HepG2 (cell line): ENCODE data around the gene PPFIA2. TPM values are rescaled to one million over a fixed set of nuclear protein-coding genes. Genes with fewer than 3 reads are reported as not detected.

Experiments
- ATAC-seq: fragments of 200-7000 bp; cut with Tn5 transposase; 3 replicates; pipeline ENCODE4 v1.9.1; 2020; ENCODE audit warnings: mild to moderate bottlenecking, moderate library complexity
- BruUV-seq: library from RNA; stranded (reverse); fragments of 400-500 nt; replicated peaks from 2 replicates; lab custom pipeline; 2021; lab: Mats Ljungman, UMichigan
- CTCF ChIA-PET: fragments of 300-600 bp; formaldehyde crosslinking; extraction: SDS; loops from one replicate; lab custom pipeline; 2021; ENCODE audit warnings: low total read pairs, inconsistent platforms, low intra/inter-chr PET ratio; lab: Yijun Ruan, JAX
- POLR2A ChIA-PET: fragments of 350-600 bp; sonication (Branson Sonifier 250); formaldehyde crosslinking; loops from one replicate; lab custom pipeline; 2020; ENCODE audit warnings: antibody characterized with exemption, inconsistent platforms; lab: Yijun Ruan, JAX
- DNase-seq: peaks from one replicate; pipeline ENCODE4 v3.0.0-alpha.2; 2015; ENCODE audit warnings: low spot score
- FAIRE-seq: peaks from 3 replicates; lab custom pipeline; 2011; peaks lifted over from hg19 to GRCh38; lab: Jason Lieb, UNC
- H2AFZ ChIP-seq: one replicate; pipeline ENCODE4 v1.6.1; 2011; ENCODE audit warnings: low read length, inconsistent platforms
- H3K27ac ChIP-seq: fragments of 300-600 bp; 3 replicates; pipeline ENCODE4 v1.8.0; 2011; ENCODE audit warnings: mixed run types, mild to moderate bottlenecking, mixed read lengths, low read length, inconsistent platforms; ENCODE audit not compliant: insufficient read depth; ENCODE audit errors: extremely low read length
- H3K27me3 ChIP-seq, 2 experiments: fragments of 200-600 bp in 1 of 2; 2 replicates in 1 of 2; 3 replicates in 1 of 2; pipeline versions ENCODE4 v1.6.0 to v1.8.0; 2011; ENCODE audit warnings: low read length in 2 of 2, mild to moderate bottlenecking in 2 of 2, moderate library complexity in 2 of 2, inconsistent platforms in 1 of 2; ENCODE audit not compliant: insufficient read depth in 2 of 2, control insufficient read depth in 1 of 2
- H3K36me3 ChIP-seq, 2 experiments: fragments of 200-600 bp in 1 of 2; replicated peaks in 1 of 2; 2 replicates in 1 of 2; 3 replicates in 1 of 2; pipeline versions ENCODE4 v1.5.1 to v1.8.0; 2011; ENCODE audit warnings: low read length in 2 of 2, inconsistent platforms in 1 of 2; ENCODE audit not compliant: insufficient read depth in 2 of 2, control insufficient read depth in 1 of 2
- H3K4me1 ChIP-seq: 2 replicates; pipeline ENCODE4 v1.5.1; 2012; ENCODE audit warnings: low read length, inconsistent platforms; ENCODE audit not compliant: insufficient read depth
- H3K4me2 ChIP-seq: 2 replicates; pipeline ENCODE4 v1.6.0; 2011; ENCODE audit warnings: low read depth, low read length, inconsistent platforms
- H3K4me3 ChIP-seq, 3 experiments: fragments of 200-600 bp in 1 of 3; sonication (generic), shearing (Covaris generic) in 1 of 3; replicated peaks in 1 of 3; 2 replicates each; pipeline ENCODE4 v1.5.1; 2011 to 2016; ENCODE audit warnings: low read length in 3 of 3, inconsistent platforms in 2 of 3, low read depth in 2 of 3, mild to moderate bottlenecking in 2 of 3, control low read depth in 1 of 3, mixed read lengths in 1 of 3; ENCODE audit not compliant: insufficient read depth in 1 of 3
- H3K79me2 ChIP-seq: one replicate; pipeline ENCODE4 v1.6.1; 2011; ENCODE audit warnings: low read length, inconsistent platforms; ENCODE audit not compliant: insufficient read depth
- H3K9ac ChIP-seq: 2 replicates; pipeline ENCODE4 v1.6.0; 2011; ENCODE audit warnings: mild to moderate bottlenecking, low read depth, low read length, inconsistent platforms; ENCODE audit not compliant: insufficient read depth
- H3K9me3 ChIP-seq: 2 replicates; pipeline ENCODE4 v1.5.1; 2012; ENCODE audit warnings: mild to moderate bottlenecking, low read length
- H4K20me1 ChIP-seq: 2 replicates; pipeline ENCODE4 v1.6.0; 2011; ENCODE audit warnings: inconsistent platforms, mild to moderate bottlenecking, low read length, moderate library complexity; ENCODE audit not compliant: insufficient read depth
- ATF7 ChIP-seq, 2 experiments: fragments of 450-650 bp in 1 of 2; sonication (generic) in 1 of 2; formaldehyde crosslinking in 1 of 2; IDR thresholded peaks; 2 replicates each; pipeline versions ENCODE4 v1.4.0 to v1.6.1; 2016 to 2020; ENCODE audit warnings: antibody characterized with exemption in 1 of 2, mild to moderate bottlenecking in 1 of 2, missing genetic modification reagents in 1 of 2
- CCDC6 ChIP-seq: sonication (generic); formaldehyde crosslinking; IDR thresholded peaks from 2 replicates; pipeline ENCODE4 v1.8.1; 2022; ENCODE audit warnings: mild to moderate bottlenecking, missing genetic modification reagents, moderate library complexity
- CREB1 ChIP-seq, 2 experiments: fragments of 450-650 bp in 1 of 2; IDR thresholded peaks; 2 replicates each; pipeline ENCODE4 v1.6.1; 2016 to 2017; ENCODE audit warnings: control low read depth in 1 of 2, mild to moderate bottlenecking in 1 of 2, missing compliant biosample characterization in 1 of 2, missing genetic modification characterization in 1 of 2
- FLYWCH1 ChIP-seq: sonication (generic); formaldehyde crosslinking; IDR thresholded peaks from 2 replicates; pipeline ENCODE4 v1.8.1; 2023; ENCODE audit warnings: mild to moderate bottlenecking, missing genetic modification reagents
- GTF2F1 ChIP-seq: fragments of 150-350 bp; IDR thresholded peaks from 2 replicates; pipeline ENCODE4 v1.6.1; 2014; ENCODE audit warnings: low read length
- KLF12 ChIP-seq: sonication (generic); formaldehyde crosslinking; IDR thresholded peaks from 2 replicates; pipeline ENCODE4 v1.4.0; 2020; ENCODE audit warnings: missing genetic modification reagents, borderline replicate concordance
- NFE2L2 ChIP-seq: fragments of 150-350 bp; IDR thresholded peaks from 2 replicates; pipeline ENCODE4 v1.6.1; 2014; ENCODE audit warnings: low read length
- NPAS2 ChIP-seq: sonication (generic); formaldehyde crosslinking; IDR thresholded peaks from 2 replicates; pipeline ENCODE4 v1.8.0; 2022; ENCODE audit warnings: mild to moderate bottlenecking, missing genetic modification reagents, borderline replicate concordance
- PCBP2 ChIP-seq: fragments of 200-400 bp; formaldehyde crosslinking; optimal IDR thresholded peaks from 2 replicates; pipeline ENCODE3; 2018; ENCODE audit warnings: low read length, low read depth; ENCODE audit not compliant: poor library complexity, severe bottlenecking
- PHB2 ChIP-seq: fragments of 450-650 bp; IDR thresholded peaks from 2 replicates; pipeline ENCODE4 v1.6.1; 2018; ENCODE audit not compliant: partially characterized antibody
- PRPF4 ChIP-seq: fragments of 200-400 bp; formaldehyde crosslinking; IDR thresholded peaks from 2 replicates; pipeline ENCODE4 v1.6.1; 2016; ENCODE audit warnings: low read length, low read depth; ENCODE audit not compliant: poor library complexity, severe bottlenecking
- REPIN1 ChIP-seq: sonication (generic); formaldehyde crosslinking; IDR thresholded peaks from 2 replicates; pipeline ENCODE4 v1.8.0; 2022; ENCODE audit warnings: missing genetic modification reagents, low read depth, mild to moderate bottlenecking, borderline replicate concordance
- TARDBP ChIP-seq: sonication (generic); formaldehyde crosslinking; IDR thresholded peaks from 2 replicates; pipeline ENCODE4 v1.8.0; 2022; ENCODE audit warnings: mild to moderate bottlenecking, missing genetic modification reagents
- ZBTB8A ChIP-seq: sonication (generic); formaldehyde crosslinking; IDR thresholded peaks from 2 replicates; pipeline ENCODE4 v1.4.0; 2020; ENCODE audit warnings: mild to moderate bottlenecking, low read depth, missing genetic modification reagents, borderline replicate concordance
- ZNF317 ChIP-seq: sonication (generic); formaldehyde crosslinking; IDR thresholded peaks from 2 replicates; pipeline ENCODE4 v1.5.0; 2020; ENCODE audit warnings: mild to moderate bottlenecking, missing genetic modification reagents
- WGBS: methylation state at CpG from one replicate; pipeline ENCODE4 v1.1.6; 2017; ENCODE audit warnings: low lambda C conversion rate; 5-methylcytosine and 5-hydroxymethylcytosine counted together
- in situ Hi-C: cut with HindIII; loops from 2 replicates; pipeline ENCODE4 v1.10.0; 2017; ENCODE audit warnings: low pct_unique_long_range_greater_than_20kb; ENCODE audit not compliant: extremely low pct_ligation_motif_present
- intact Hi-C: fragments of 100-400 bp; cut with micrococcal nuclease; formaldehyde crosslinking; loops from one replicate; pipeline ENCODE4 v1.10.0; 2022; ENCODE audit not compliant: unreplicated experiment
- polyA plus RNA-seq, 8 experiments: library from polyadenylated mRNA; depleted of rRNA in 3 of 8; stranded (reverse) in 7 of 8; unstranded in 1 of 8; fragments of >200 nt; fragmentation: Illumina TruSeq in 4 of 8; extraction: Trizol in 4 of 8; gene quantifications; 2 replicates each; pipeline versions ENCODE4 v1.2.1 to v1.2.3, GENCODE V29; 2011 to 2016; ENCODE audit warnings: low read depth in 4 of 8, missing spikeins in 1 of 8, mixed read lengths in 1 of 8; ENCODE audit not compliant: insufficient read depth in 1 of 8
- total RNA-seq, 5 experiments: library from RNA; depleted of rRNA; stranded (reverse); fragments of >200 nt; fragmentation: Illumina TruSeq; extraction: Trizol; gene quantifications; 2 replicates each; pipeline ENCODE4 v1.2.3, GENCODE V29; 2016; ENCODE audit warnings: low read depth in 1 of 5
- TF ChIP-seq, protein P1 (sequence below): sonication (generic); formaldehyde crosslinking; IDR thresholded peaks from 2 replicates; pipeline ENCODE4 v1.8.1; 2023; ENCODE audit warnings: mild to moderate bottlenecking, moderate library complexity, missing genetic modification reagents
- TF ChIP-seq, protein P2 (sequence below): sonication (generic); formaldehyde crosslinking; IDR thresholded peaks from 2 replicates; pipeline ENCODE4 v1.5.0; 2020; ENCODE audit warnings: mild to moderate bottlenecking, missing genetic modification reagents
- TF ChIP-seq, protein P3 (sequence below): sonication (generic); formaldehyde crosslinking; IDR thresholded peaks from 2 replicates; pipeline ENCODE4 v1.8.1; 2023; ENCODE audit warnings: mild to moderate bottlenecking, missing genetic modification reagents, borderline replicate concordance

Gene PPFIA2
- total and polyA plus RNA-seq, 2 of the 13 experiments (the other 11 are each of a cell fraction or from before 2014, with no cell fraction given) = 0.05 TPM; not detected in 1

DNA sequence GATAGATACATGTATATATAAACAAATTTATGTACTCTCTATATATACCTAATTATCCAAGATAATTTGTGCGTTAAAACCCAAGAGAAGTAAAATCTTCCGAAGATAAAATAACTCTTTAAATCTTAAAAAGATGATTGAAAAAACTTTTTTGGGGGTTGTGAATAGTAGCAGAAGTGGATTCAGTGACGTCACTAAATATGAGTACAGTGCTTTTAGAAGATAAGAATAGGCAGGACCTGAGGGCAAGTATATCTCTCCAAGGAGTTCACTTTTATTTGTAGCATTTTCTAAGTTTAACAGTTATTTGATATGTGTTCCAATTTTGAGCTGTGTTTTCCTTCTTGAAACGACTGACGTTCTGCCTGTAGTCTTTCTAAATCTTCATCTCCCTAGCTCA, 319.8 kb downstream of the PPFIA2 start:
- 11% methylated on average over 5 of the region's 5 CpGs for WGBS
- Histone ChIP-seq H3K9me3 (no peaks in the 10 kb centered on the region), H3K27ac (no peak overlapping the region), H2AFZ (no peak overlapping the region), H3K79me2 (no peaks in the 10 kb centered on the region), H3K9ac (no peak overlapping the region), H4K20me1 (no peaks in the 10 kb centered on the region), H3K4me2 (no peak overlapping the region), H3K36me3 (no peaks in the 10 kb centered on the region), H3K4me3 (no peak overlapping the region), H3K27me3 (no peaks in the 10 kb centered on the region), H3K4me1 (no peaks in the 10 kb centered on the region)
- no peak for FAIRE-seq
- TF ChIP-seq CREB1 (IDR thresholded peaks at IDR 0.05) = peak; percentile 94
- TF ChIP-seq CREB1 (CRISPR knock-in tag; IDR thresholded peaks at IDR 0.05) = no peak
- TF ChIP-seq CCDC6 (CRISPR knock-in tag) = no peak
- no peak for TF ChIP-seq FLYWCH1 (CRISPR knock-in tag)
- TF ChIP-seq ZBTB8A = no peak
- TF ChIP-seq, protein P1, sequence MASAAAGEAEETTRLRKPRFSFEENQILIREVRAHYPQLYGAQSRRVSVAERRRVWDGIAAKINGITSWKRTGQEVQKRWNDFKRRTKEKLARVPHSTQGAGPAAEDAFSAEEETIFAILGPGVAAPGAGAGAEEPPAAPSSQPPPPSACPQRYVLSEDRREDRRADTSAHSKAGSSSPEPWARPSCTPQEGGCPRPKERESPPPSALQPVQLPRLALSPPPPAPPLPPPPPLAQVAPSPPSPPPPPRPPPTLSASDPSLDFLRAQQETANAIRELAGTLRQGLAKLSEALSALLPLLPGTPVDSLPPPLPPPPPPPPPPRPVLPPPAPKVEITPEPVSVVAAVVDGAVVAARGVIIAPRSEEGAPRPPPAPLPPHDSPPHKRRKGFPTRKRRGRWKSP (CRISPR knock-in tag) = no peak
- no peak for TF ChIP-seq PHB2
- TF ChIP-seq ATF7 (IDR thresholded peaks at IDR 0.05) = peak; percentile 90
- TF ChIP-seq ATF7 (CRISPR knock-in tag; IDR thresholded peaks at IDR 0.05) = no peak
- no peak for TF ChIP-seq KLF12 (CRISPR knock-in tag)
- POLR2A ChIA-PET = no interaction called here
- no peak for DNase-seq
- BruUV-seq = no TSS peak
- CTCF ChIA-PET = no interaction called here
- in situ Hi-C loops = no loop called here
- intact Hi-C loops = no loop called here
- no peak for ATAC-seq

DNA sequence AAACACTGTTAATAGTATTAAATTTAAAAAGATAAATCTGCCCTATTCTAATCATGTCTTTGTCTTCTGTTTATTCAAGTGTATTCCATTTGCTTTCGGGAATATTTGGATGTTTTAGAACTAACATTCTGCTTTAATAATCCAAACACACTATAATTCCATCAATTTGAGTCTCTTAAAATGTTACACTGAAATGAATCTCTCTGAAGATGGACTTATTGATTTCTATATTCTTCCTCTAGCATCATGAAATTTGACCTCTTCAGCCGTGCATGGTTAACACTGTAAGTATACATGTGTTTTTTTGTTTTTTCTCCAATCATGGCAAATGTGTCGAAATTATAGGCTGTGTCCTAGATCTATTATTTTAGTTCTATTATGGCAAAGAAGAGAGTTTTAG, 342.1 kb downstream of the PPFIA2 start:
- no peak overlapping the region for H3K9ac ChIP-seq
- H3K36me3 ChIP-seq = no peaks in the 10 kb centered on the region
- ChIA-PET CTCF (no interaction called here), POLR2A (no interaction called here)
- no peak for DNase-seq
- intact Hi-C loops (no loop called here), in situ Hi-C loops (no loop called here)
- no peaks in the 10 kb centered on the region for H3K4me1 ChIP-seq
- H3K27ac ChIP-seq = no peak overlapping the region
- H4K20me1 ChIP-seq = no peaks in the 10 kb centered on the region
- no peak overlapping the region for H3K4me2 ChIP-seq
- no peak for ATAC-seq
- BruUV-seq = no TSS peak
- FAIRE-seq = no peak
- H3K9me3 ChIP-seq = no peaks in the 10 kb centered on the region
- no peak overlapping the region for H3K4me3 ChIP-seq
- H2AFZ ChIP-seq = no peak overlapping the region
- WGBS = 2% methylated on average over 3 of the region's 3 CpGs
- no peaks in the 10 kb centered on the region for H3K79me2 ChIP-seq
- no peaks in the 10 kb centered on the region for H3K27me3 ChIP-seq
- TF ChIP-seq REPIN1 (CRISPR knock-in tag) = no peak
- no peak for TF ChIP-seq PRPF4
- no peak for TF ChIP-seq PCBP2
- TF ChIP-seq, protein P2, sequence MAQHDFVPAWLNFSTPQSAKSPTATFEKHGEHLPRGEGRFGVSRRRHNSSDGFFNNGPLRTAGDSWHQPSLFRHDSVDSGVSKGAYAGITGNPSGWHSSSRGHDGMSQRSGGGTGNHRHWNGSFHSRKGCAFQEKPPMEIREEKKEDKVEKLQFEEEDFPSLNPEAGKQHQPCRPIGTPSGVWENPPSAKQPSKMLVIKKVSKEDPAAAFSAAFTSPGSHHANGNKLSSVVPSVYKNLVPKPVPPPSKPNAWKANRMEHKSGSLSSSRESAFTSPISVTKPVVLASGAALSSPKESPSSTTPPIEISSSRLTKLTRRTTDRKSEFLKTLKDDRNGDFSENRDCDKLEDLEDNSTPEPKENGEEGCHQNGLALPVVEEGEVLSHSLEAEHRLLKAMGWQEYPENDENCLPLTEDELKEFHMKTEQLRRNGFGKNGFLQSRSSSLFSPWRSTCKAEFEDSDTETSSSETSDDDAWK (CRISPR knock-in tag) = no peak
- no peak for TF ChIP-seq NPAS2 (CRISPR knock-in tag)
- no peak for TF ChIP-seq NFE2L2
- TF ChIP-seq, protein P3, sequence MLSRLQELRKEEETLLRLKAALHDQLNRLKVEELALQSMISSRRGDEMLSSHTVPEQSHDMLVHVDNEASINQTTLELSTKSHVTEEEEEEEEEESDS (CRISPR knock-in tag) = no peak
- TF ChIP-seq GTF2F1 = no peak
- TF ChIP-seq ZNF317 = no peak
- TF ChIP-seq TARDBP (CRISPR knock-in tag) = no peak
